B cell (primary cell): Measurements from ENCODE around the gene TMEM170B. TPM values are rescaled to one million over a fixed set of nuclear protein-coding genes. Genes with fewer than 3 reads are reported as not detected.

Experiments used
- ATAC-seq: fragments of 200-7000 bp; cut with Tn5 transposase; one replicate; pipeline ENCODE4 v1.10.0; 2021; ENCODE audit warnings: low read depth, mild to moderate bottlenecking, moderate number of reproducible peaks, moderate library complexity
- CTCF ChIA-PET: fragments of 350-600 bp; sonication (Branson Sonifier 250); formaldehyde crosslinking; loops from one replicate; lab custom pipeline; 2021; ENCODE audit warnings: antibody characterized with exemption, inconsistent platforms; lab: Charles Lee
- POLR2A ChIA-PET: fragments of 350-600 bp; sonication (Branson Sonifier 250); formaldehyde crosslinking; loops from one replicate; lab custom pipeline; 2021; ENCODE audit warnings: antibody characterized with exemption; lab: Charles Lee
- DNase-seq: peaks from one replicate; pipeline ENCODE4 v3.0.0; 2013
- H2AFZ ChIP-seq: 2 replicates; pipeline ENCODE4 v1.6.1; 2012; ENCODE audit warnings: mild to moderate bottlenecking, low read depth, low read length; ENCODE audit not compliant: insufficient read depth, poor library complexity, severe bottlenecking
- H3K27ac ChIP-seq, 2 donors: 1 replicate in 1 of 2; 2 replicates in 1 of 2; pipeline ENCODE4 v1.5.1; 2012 to 2013; ENCODE audit warnings: low read length in 2 of 2, mild to moderate bottlenecking in 2 of 2, moderate library complexity in 1 of 2
- H3K27me3 ChIP-seq, 4 experiments: fragments of 200-600 bp in 1 of 4; sonication (generic) in 1 of 4; replicated peaks in 1 of 4; 1 replicate in 2 of 4; 2 replicates in 2 of 4; pipeline versions ENCODE4 v1.6.1 to v1.7.0; 2013 to 2016; ENCODE audit warnings: low read length in 3 of 4, mild to moderate bottlenecking in 2 of 4, mixed read lengths in 1 of 4, moderate library complexity in 1 of 4; ENCODE audit not compliant: insufficient read depth in 4 of 4, control insufficient read depth in 3 of 4; ENCODE audit errors: control extremely low read depth in 1 of 4
- H3K36me3 ChIP-seq, 2 experiments: replicated peaks in 1 of 2; 1 replicate in 1 of 2; 2 replicates in 1 of 2; pipeline versions ENCODE4 v1.6.1 to v1.7.1; 2013; ENCODE audit warnings: low read length in 1 of 2; ENCODE audit not compliant: insufficient read depth in 2 of 2, control insufficient read depth in 1 of 2; ENCODE audit errors: control extremely low read depth in 1 of 2, extremely low read depth in 1 of 2
- H3K4me1 ChIP-seq, 2 donors: fragments of 200-600 bp in 1 of 2; sonication (generic) in 1 of 2; 1 replicate in 1 of 2; 2 replicates in 1 of 2; pipeline versions ENCODE4 v1.5.1 to v1.6.1; 2013 to 2017; ENCODE audit warnings: low read length in 2 of 2; ENCODE audit not compliant: control insufficient read depth in 2 of 2, insufficient read depth in 2 of 2
- H3K4me2 ChIP-seq: replicated peaks from 2 replicates; pipeline ENCODE3; 2012; ENCODE audit warnings: mild to moderate bottlenecking, low read depth, low read length; ENCODE audit not compliant: poor library complexity, severe bottlenecking
- H3K4me3 ChIP-seq, 5 experiments: fragments of 200-600 bp in 1 of 5; sonication (generic) in 1 of 5; 1 replicate in 3 of 5; 2 replicates in 2 of 5; pipeline versions ENCODE4 v1.5.1 to v1.7.0; 2011 to 2016; ENCODE audit warnings: low read length in 4 of 5, mild to moderate bottlenecking in 4 of 5, low read depth in 2 of 5, control low read depth in 1 of 5, moderate library complexity in 1 of 5; ENCODE audit not compliant: insufficient read depth in 1 of 5; ENCODE audit errors: control extremely low read depth in 1 of 5, extremely low read depth in 1 of 5
- H3K79me2 ChIP-seq: fragments of 200-600 bp; sonication (generic); one replicate; pipeline ENCODE4 v1.6.0; 2016; ENCODE audit warnings: low read length; ENCODE audit not compliant: control insufficient read depth, insufficient read depth
- H3K9ac ChIP-seq: fragments of 200-600 bp; sonication (generic); 2 replicates; pipeline ENCODE4 v1.6.1; 2017; ENCODE audit warnings: mild to moderate bottlenecking, low read length, moderate library complexity
- H3K9me3 ChIP-seq, 3 donors: one replicate each; pipeline versions ENCODE4 v1.6.1 to v1.7.1; 2013; ENCODE audit warnings: low read length in 2 of 3; ENCODE audit not compliant: control insufficient read depth in 2 of 3, insufficient read depth in 1 of 3; ENCODE audit errors: control extremely low read depth in 1 of 3
- H4K20me1 ChIP-seq: 2 replicates; pipeline ENCODE4 v1.6.0; 2012; ENCODE audit warnings: mild to moderate bottlenecking, low read length; ENCODE audit not compliant: insufficient read depth, control insufficient read depth, poor library complexity, severe bottlenecking
- H3K27ac Mint-ChIP-seq: one replicate; pipeline ENCODE4 v1.8.0; 2021; ENCODE audit warnings: mixed read lengths
- H3K27me3 Mint-ChIP-seq: one replicate; pipeline ENCODE4 v1.8.0; 2021; ENCODE audit warnings: mixed read lengths
- H3K4me1 Mint-ChIP-seq: one replicate; pipeline ENCODE4 v1.8.0; 2021; ENCODE audit warnings: mixed read lengths
- H3K4me3 Mint-ChIP-seq: one replicate; pipeline ENCODE4 v1.8.0; 2021; ENCODE audit warnings: mixed read lengths
- H3K9me3 Mint-ChIP-seq: one replicate; pipeline ENCODE4 v1.8.0; 2022; ENCODE audit warnings: mixed read lengths; ENCODE audit not compliant: insufficient read depth
- CTCF ChIP-seq: fragments of 200-600 bp; IDR thresholded peaks from one replicate; pipeline ENCODE4 v1.8.0; 2022; ENCODE audit warnings: antibody characterized with exemption, mild to moderate bottlenecking
- EZH2 ChIP-seq: IDR thresholded peaks from 2 replicates; pipeline ENCODE4 v1.6.1; 2012; ENCODE audit warnings: borderline replicate concordance, low read depth, mild to moderate bottlenecking, moderate library complexity, low read length; ENCODE audit not compliant: insufficient read depth, poor library complexity, severe bottlenecking
- whole genome bisulfite sequencing: methylation state at CpG from one replicate; pipeline ENCODE4 v1.1.5; 2013; ENCODE audit warnings: missing lambda C conversion rate; ENCODE audit not compliant: insufficient coverage; 5-methylcytosine and 5-hydroxymethylcytosine counted together
- intact Hi-C: fragments of 100-400 bp; cut with micrococcal nuclease; formaldehyde crosslinking; loops from one replicate; pipeline ENCODE4 v1.10.0; 2022
- polyA plus RNA-seq: library from polyadenylated mRNA; depleted of rRNA; stranded (reverse); fragments of >200 nt; gene quantifications from 2 replicates; pipeline ENCODE4 v1.2.3, GENCODE V29; 2012
- total RNA-seq, 2 donors: library from RNA; stranded (reverse); fragments of 120-200 nt in 1 of 2; gene quantifications; 1 replicate in 1 of 2; 2 replicates in 1 of 2; pipeline versions ENCODE4 v1.2.3 to v1.2.4, GENCODE V29; 2013 to 2022

Gene TMEM170B
- total and polyA plus RNA-seq, 2 donors (not counting 1 experiment from before 2014, with no cell fraction given) = 0.64 to 3.4 TPM

DNA sequence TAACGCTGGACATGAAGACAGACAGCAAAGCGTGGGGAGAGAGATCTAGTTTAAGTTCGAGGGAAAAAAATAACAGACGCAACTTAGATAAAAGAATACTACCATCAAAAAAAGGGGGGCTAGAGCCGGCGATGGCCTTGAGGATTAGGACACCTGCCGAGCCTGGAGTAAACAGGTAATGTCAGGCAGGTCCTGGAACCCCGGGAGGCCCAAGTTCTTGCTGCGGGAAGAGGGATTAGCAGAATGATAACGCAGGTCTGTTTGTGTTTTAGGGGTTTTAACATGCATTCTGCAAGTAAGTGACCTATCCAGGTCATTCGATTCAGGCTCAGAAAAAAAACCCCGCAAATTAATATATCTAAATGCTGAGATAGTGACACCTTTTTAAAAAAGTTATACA is 754 bp upstream of the TMEM170B start:
- ATAC-seq = no peak
- Histone ChIP-seq H3K79me2 (no peaks in the 10 kb centered on the region), H3K9me3 (no peaks in the 10 kb centered on the region), H3K4me3 (peak overlapping the region; percentile 28 to 81 (median 68)), H2AFZ (peak overlapping the region; percentile 95), H3K36me3 (no peaks in the 10 kb centered on the region), H3K4me1 (peaks cover 8 to 11% of the 10 kb centered on the region in 2 donors), H3K27ac (peak overlapping the region; percentile 19 to 83), H3K27me3 (no peaks in the 10 kb centered on the region), H4K20me1 (no peaks in the 10 kb centered on the region), H3K4me2 (peak overlapping the region; percentile 88), H3K9ac (peak overlapping the region; percentile 89)
- Mint-ChIP-seq H3K4me3 (peak overlapping the region; percentile 82), H3K9me3 (no peaks in the 10 kb centered on the region), H3K27ac (peak overlapping the region; percentile 92), H3K4me1 (peaks cover 16% of the 10 kb centered on the region), H3K27me3 (peaks cover 12% of the 10 kb centered on the region)
- CTCF ChIA-PET = interaction anchor here (1.7 kb wide), 1 partner anchor 40 kb away, joined by 4 read pairs; no protein-coding TSS in a partner anchor
- 0% methylated on average over 1 of the region's 12 CpGs for WGBS
- intact Hi-C loops = loop anchor here (1.0 to 5.0 kb wide), 6 partner anchors 22 to 1951 kb away; partner anchors contain the start of genes GFOD1, MAK, NEDD9 and TMEM14B
- no peak for DNase-seq
- POLR2A ChIA-PET = no interaction called here
- TF ChIP-seq CTCF (no peak), EZH2 (no peak)

DNA sequence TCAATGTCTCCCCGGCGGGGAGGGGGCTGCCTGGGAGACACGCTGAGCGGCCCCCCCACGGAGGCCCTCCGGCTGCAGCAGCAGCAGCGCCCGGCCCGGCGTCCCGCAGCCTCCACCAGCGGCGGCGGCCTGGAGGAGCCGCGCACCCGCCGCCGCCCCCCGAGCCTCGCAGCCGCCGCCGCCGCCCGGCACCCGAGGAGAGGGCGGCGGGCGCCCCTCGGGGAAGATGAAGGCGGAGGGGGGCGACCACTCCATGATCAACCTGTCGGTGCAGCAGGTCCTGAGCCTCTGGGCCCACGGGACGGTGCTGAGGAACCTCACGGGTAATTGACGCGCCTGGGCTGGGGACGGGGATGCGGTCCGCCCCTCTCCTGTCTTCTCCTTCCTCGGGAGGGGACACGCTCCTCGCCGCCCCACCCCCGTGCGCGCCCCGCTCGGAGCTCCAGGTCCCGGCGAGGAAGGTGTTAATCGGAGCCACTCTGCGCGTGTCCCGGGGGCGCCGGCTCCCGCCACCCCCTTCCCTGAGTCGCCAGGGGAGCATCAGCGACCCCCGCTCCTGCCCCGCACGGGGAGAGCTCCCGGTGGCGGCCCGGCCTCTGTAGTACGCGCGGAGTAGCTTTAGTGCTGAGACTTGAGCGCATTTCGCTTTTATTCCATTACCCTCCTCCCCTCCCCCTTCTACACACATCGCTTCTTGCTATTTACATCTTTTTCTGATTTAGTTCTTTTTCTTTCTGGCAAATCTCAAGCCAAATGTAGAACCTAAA is 686 bp downstream of the TMEM170B start:
- peak overlapping the region; percentile 88 for H3K4me2 ChIP-seq
- H3K9me3 ChIP-seq = no peaks in the 10 kb centered on the region
- TF ChIP-seq EZH2 (no peak), CTCF (no peak)
- peak overlapping the region; percentile 95 for H2AFZ ChIP-seq
- no peaks in the 10 kb centered on the region for H3K27me3 ChIP-seq
- Mint-ChIP-seq H3K4me3 (peak overlapping the region; percentile 87), H3K9me3 (no peaks in the 10 kb centered on the region), H3K27ac (peak overlapping the region; percentile 75), H3K4me1 (peaks cover 16% of the 10 kb centered on the region), H3K27me3 (peaks cover 8% of the 10 kb centered on the region)
- no peaks in the 10 kb centered on the region for H4K20me1 ChIP-seq
- peaks cover 8 to 11% of the 10 kb centered on the region in 2 donors for H3K4me1 ChIP-seq
- peak overlapping the region; percentile 68 to 83 (median 80) for H3K4me3 ChIP-seq
- POLR2A ChIA-PET = no interaction called here
- H3K36me3 ChIP-seq = no peaks in the 10 kb centered on the region
- H3K9ac ChIP-seq = peak overlapping the region; percentile 89
- ATAC-seq (peak; percentile 2), DNase-seq (peak; percentile 61)
- intact Hi-C loops = loop anchor here (5.0 kb wide), 4 partner anchors 701 to 1949 kb away; partner anchors contain the start of genes GFOD1, MAK and TMEM14B
- peak overlapping the region in 1 of 2 donors; percentile 65 for H3K27ac ChIP-seq
- WGBS = under 1% methylated on average over 69 of the region's 74 CpGs
- no peaks in the 10 kb centered on the region for H3K79me2 ChIP-seq
- CTCF ChIA-PET = interaction anchor here (1.1 to 1.6 kb wide), 2 partner anchors 19 to 42 kb away, joined by 3 to 7 read pairs; no protein-coding TSS in a partner anchor
